ENCODE results near the gene PRKN. TPM values are rescaled to one million over a fixed set of nuclear protein-coding genes. Genes with fewer than 3 reads are reported as not detected.

PRKN gene
- total and polyA plus RNA-seq, 4 experiments from 2014 or later, result 0.50 to 5.3 (median 2.9) TPM

- no peaks in the 10 kb centered on the region for H3K36me3 ChIP-seq (ENCODE audit: insufficient read depth, low read length)
- POLR2A ChIA-PET (ENCODE audit: partially characterized antibody), result no interaction called here
- Mint-ChIP-seq H3K4me3 (no peak overlapping the region), H3K27ac (no peak overlapping the region), H3K4me1 (no peaks in the 10 kb centered on the region), H3K9me3 (no peaks in the 10 kb centered on the region), H3K36me3 (no peaks in the 10 kb centered on the region), H3K27me3 (no peaks in the 10 kb centered on the region)
- no peak for DNase-seq
- H3K4me1 ChIP-seq (ENCODE audit: insufficient read depth, low read length), result no peaks in the 10 kb centered on the region
- H3K27ac ChIP-seq (ENCODE audit: low read depth, low read length), result no peak overlapping the region
- no peak overlapping the region for H3K4me3 ChIP-seq (ENCODE audit: low read length in 2 of 2)
- intact Hi-C loops (cut with micrococcal nuclease), result no loop called here
- no peaks in the 10 kb centered on the region for H3K9me3 ChIP-seq (ENCODE audit: control insufficient read depth in 1 of 2, low read length in 2 of 2)
- CTCF ChIA-PET (ENCODE audit: partially characterized antibody), result no interaction called here
- H3K27me3 ChIP-seq (ENCODE audit: insufficient read depth, low read length), result no peaks in the 10 kb centered on the region
Measured at GRCh38 chr6:162688751-162689345, 38.7 kb downstream of the PRKN start.

DNA sequence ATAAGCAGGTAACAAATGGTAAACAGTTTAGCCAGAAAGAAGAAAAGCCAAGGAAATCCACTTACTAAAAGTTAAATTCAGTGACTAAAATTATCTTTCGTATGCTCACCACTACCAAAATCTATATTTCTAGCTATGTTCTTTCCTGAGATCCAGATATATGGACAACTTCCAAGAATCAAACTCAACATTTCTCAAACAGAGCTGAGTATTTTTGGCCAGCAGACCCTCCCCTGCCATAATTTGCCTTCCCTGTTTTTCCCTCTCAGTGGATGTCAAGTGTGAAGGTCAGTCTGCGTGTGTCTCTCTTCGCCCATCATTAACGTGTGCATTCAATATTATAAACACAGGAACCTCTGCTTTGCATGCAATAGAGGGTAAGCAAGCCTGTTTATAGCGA is 42.0 kb downstream of the PRKN start:
- ChIA-PET POLR2A (ENCODE audit: partially characterized antibody) (no interaction called here), CTCF (ENCODE audit: partially characterized antibody) (no interaction called here)
- H3K27me3 Mint-ChIP-seq, result no peaks in the 10 kb centered on the region
- H3K9me3 Mint-ChIP-seq, result peaks cover 0 to 5% (median 0%) of the 10 kb centered on the region in 8 donors
- intact Hi-C loops (cut with micrococcal nuclease), result no loop called here
- no peak overlapping the region for H3K27ac ChIP-seq (ENCODE audit: low read depth, low read length)
- no peaks in the 10 kb centered on the region for H3K27me3 ChIP-seq (ENCODE audit: insufficient read depth, low read length)
- no peak overlapping the region for H3K27ac Mint-ChIP-seq
- H3K9me3 ChIP-seq (ENCODE audit: control insufficient read depth in 1 of 2, low read length in 2 of 2), result no peaks in the 10 kb centered on the region
- no peak overlapping the region for H3K4me3 Mint-ChIP-seq
- H3K36me3 Mint-ChIP-seq, result peaks cover 0 to 3% of the 10 kb centered on the region in 2 donors
- no peak for DNase-seq
- no peaks in the 10 kb centered on the region for H3K4me1 ChIP-seq (ENCODE audit: insufficient read depth, low read length)
- H3K4me1 Mint-ChIP-seq, result no peaks in the 10 kb centered on the region
- no peaks in the 10 kb centered on the region for H3K36me3 ChIP-seq (ENCODE audit: insufficient read depth, low read length)
- no peak overlapping the region for H3K4me3 ChIP-seq (ENCODE audit: low read length in 2 of 2)

DNA sequence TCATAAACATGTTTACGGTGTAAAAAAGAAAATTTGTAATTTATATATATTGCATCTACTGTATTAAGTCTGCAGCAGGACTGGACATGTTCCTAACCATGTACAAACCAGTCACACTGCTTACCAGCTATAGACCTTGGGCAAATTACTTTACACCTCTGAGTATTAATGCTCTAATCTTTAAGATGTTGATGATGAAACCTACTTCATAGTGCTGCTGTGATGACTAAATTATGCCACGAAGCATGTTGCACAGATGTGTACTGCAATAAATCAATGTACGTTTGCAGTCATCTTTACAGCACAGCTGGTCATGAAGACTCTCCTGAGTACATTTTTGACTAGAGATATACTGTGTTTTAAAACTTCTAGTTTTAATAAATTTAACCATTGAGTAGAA is 42.6 kb downstream of the PRKN start:
- ChIA-PET POLR2A (ENCODE audit: partially characterized antibody) (no interaction called here), CTCF (ENCODE audit: partially characterized antibody) (no interaction called here)
- H3K27ac ChIP-seq (ENCODE audit: low read depth, low read length), result no peak overlapping the region
- no peaks in the 10 kb centered on the region for H3K9me3 ChIP-seq (ENCODE audit: control insufficient read depth in 1 of 2, low read length in 2 of 2)
- Mint-ChIP-seq H3K27me3 (no peaks in the 10 kb centered on the region), H3K27ac (no peak overlapping the region), H3K4me3 (no peak overlapping the region), H3K9me3 (peaks cover 0 to 5% (median 0%) of the 10 kb centered on the region in 8 donors), H3K4me1 (no peaks in the 10 kb centered on the region), H3K36me3 (peaks cover 0 to 3% of the 10 kb centered on the region in 2 donors)
- H3K27me3 ChIP-seq (ENCODE audit: insufficient read depth, low read length), result no peaks in the 10 kb centered on the region
- intact Hi-C loops (cut with micrococcal nuclease), result no loop called here
- no peak overlapping the region for H3K4me3 ChIP-seq (ENCODE audit: low read length in 2 of 2)
- no peaks in the 10 kb centered on the region for H3K4me1 ChIP-seq (ENCODE audit: insufficient read depth, low read length)
- H3K36me3 ChIP-seq (ENCODE audit: insufficient read depth, low read length), result no peaks in the 10 kb centered on the region
- DNase-seq, result no peak

GRCh38 chr6:162684052-162684451 is 43.5 kb downstream of the PRKN start:
- intact Hi-C loops (cut with micrococcal nuclease), result no loop called here
- Mint-ChIP-seq H3K9me3 (peaks cover 0 to 5% (median 0%) of the 10 kb centered on the region in 8 donors), H3K4me1 (no peaks in the 10 kb centered on the region), H3K4me3 (no peak overlapping the region), H3K36me3 (peaks cover 0 to 3% of the 10 kb centered on the region in 2 donors), H3K27me3 (no peaks in the 10 kb centered on the region), H3K27ac (no peak overlapping the region)
- DNase-seq, result no peak
- Histone ChIP-seq H3K9me3 (ENCODE audit: control insufficient read depth in 1 of 2, low read length in 2 of 2) (no peaks in the 10 kb centered on the region), H3K4me3 (ENCODE audit: low read length in 2 of 2) (no peak overlapping the region), H3K27ac (ENCODE audit: low read depth, low read length) (no peak overlapping the region), H3K36me3 (ENCODE audit: insufficient read depth, low read length) (no peaks in the 10 kb centered on the region), H3K4me1 (ENCODE audit: insufficient read depth, low read length) (no peaks in the 10 kb centered on the region), H3K27me3 (ENCODE audit: insufficient read depth, low read length) (no peaks in the 10 kb centered on the region)
- CTCF ChIA-PET (ENCODE audit: partially characterized antibody), result interaction anchor here (0.6 kb wide), 1 partner anchor 41 kb away, joined by 3 read pairs; no protein-coding TSS in a partner anchor
- POLR2A ChIA-PET (ENCODE audit: partially characterized antibody), result no interaction called here

- intact Hi-C loops (cut with micrococcal nuclease), result no loop called here
- no peak overlapping the region for H3K27ac ChIP-seq (ENCODE audit: low read depth, low read length)
- Mint-ChIP-seq H3K36me3 (peaks cover 0 to 3% of the 10 kb centered on the region in 2 donors), H3K4me3 (no peak overlapping the region), H3K27ac (no peak overlapping the region), H3K27me3 (no peaks in the 10 kb centered on the region), H3K4me1 (no peaks in the 10 kb centered on the region), H3K9me3 (peaks cover 0 to 5% (median 0%) of the 10 kb centered on the region in 8 donors)
- no peaks in the 10 kb centered on the region for H3K9me3 ChIP-seq (ENCODE audit: control insufficient read depth in 1 of 2, low read length in 2 of 2)
- no peak overlapping the region for H3K4me3 ChIP-seq (ENCODE audit: low read length in 2 of 2)
- no peaks in the 10 kb centered on the region for H3K27me3 ChIP-seq (ENCODE audit: insufficient read depth, low read length)
- ChIA-PET CTCF (ENCODE audit: partially characterized antibody) (no interaction called here), POLR2A (ENCODE audit: partially characterized antibody) (no interaction called here)
- DNase-seq, result no peak
- no peaks in the 10 kb centered on the region for H3K36me3 ChIP-seq (ENCODE audit: insufficient read depth, low read length)
- no peaks in the 10 kb centered on the region for H3K4me1 ChIP-seq (ENCODE audit: insufficient read depth, low read length)
Measured at GRCh38 chr6:162683135-162683534, 44.4 kb downstream of the PRKN start.

- Mint-ChIP-seq H3K27me3 (no peaks in the 10 kb centered on the region), H3K27ac (no peak overlapping the region), H3K9me3 (peaks cover 0 to 5% (median 0%) of the 10 kb centered on the region in 8 donors), H3K36me3 (peaks cover 0 to 3% of the 10 kb centered on the region in 2 donors), H3K4me1 (no peaks in the 10 kb centered on the region), H3K4me3 (no peak overlapping the region)
- CTCF ChIA-PET (ENCODE audit: partially characterized antibody), result no interaction called here
- POLR2A ChIA-PET (ENCODE audit: partially characterized antibody), result no interaction called here
- Histone ChIP-seq H3K4me3 (ENCODE audit: low read length in 2 of 2) (no peak overlapping the region), H3K36me3 (ENCODE audit: insufficient read depth, low read length) (no peaks in the 10 kb centered on the region), H3K27me3 (ENCODE audit: insufficient read depth, low read length) (no peaks in the 10 kb centered on the region), H3K9me3 (ENCODE audit: control insufficient read depth in 1 of 2, low read length in 2 of 2) (no peaks in the 10 kb centered on the region), H3K27ac (ENCODE audit: low read depth, low read length) (no peak overlapping the region), H3K4me1 (ENCODE audit: insufficient read depth, low read length) (no peaks in the 10 kb centered on the region)
- DNase-seq, result no peak
- intact Hi-C loops (cut with micrococcal nuclease), result no loop called here
Measured at GRCh38 chr6:162681447-162681846, 46.1 kb downstream of the PRKN start.

- POLR2A ChIA-PET (ENCODE audit: partially characterized antibody), result no interaction called here
Measured at GRCh38 chr6:162680871-162681270, 46.7 kb downstream of the PRKN start.

DNA sequence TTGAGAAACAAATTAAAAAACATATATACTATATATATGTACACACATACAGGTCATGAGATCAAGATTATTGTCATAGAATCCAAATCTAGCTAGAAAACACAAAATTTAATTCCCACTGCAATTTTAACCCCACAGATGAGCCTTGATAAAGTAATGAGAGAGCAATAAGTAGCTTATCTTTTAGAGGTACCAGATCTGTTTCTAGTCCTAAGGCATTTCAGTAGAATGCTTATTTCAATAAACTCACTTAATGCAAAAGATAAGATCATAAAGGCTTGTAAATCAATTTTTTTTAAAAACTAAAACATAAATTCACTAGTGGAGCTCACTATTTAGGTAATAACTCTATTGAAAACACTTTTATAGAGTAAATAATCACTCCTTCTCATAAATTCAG is 47.2 kb downstream of the PRKN start:
- Histone ChIP-seq H3K4me1 (ENCODE audit: insufficient read depth, low read length) (no peaks in the 10 kb centered on the region), H3K27me3 (ENCODE audit: insufficient read depth, low read length) (no peaks in the 10 kb centered on the region), H3K36me3 (ENCODE audit: insufficient read depth, low read length) (no peaks in the 10 kb centered on the region), H3K4me3 (ENCODE audit: low read length in 2 of 2) (no peak overlapping the region), H3K27ac (ENCODE audit: low read depth, low read length) (no peak overlapping the region), H3K9me3 (ENCODE audit: control insufficient read depth in 1 of 2, low read length in 2 of 2) (no peaks in the 10 kb centered on the region)
- H3K27me3 Mint-ChIP-seq, result no peaks in the 10 kb centered on the region
- H3K27ac Mint-ChIP-seq, result no peak overlapping the region
- ChIA-PET POLR2A (ENCODE audit: partially characterized antibody) (no interaction called here), CTCF (ENCODE audit: partially characterized antibody) (no interaction called here)
- no peak overlapping the region for H3K4me3 Mint-ChIP-seq
- H3K4me1 Mint-ChIP-seq, result no peaks in the 10 kb centered on the region
- DNase-seq, result no peak
- peaks cover 0 to 3% of the 10 kb centered on the region in 2 donors for H3K36me3 Mint-ChIP-seq
- intact Hi-C loops (cut with micrococcal nuclease), result no loop called here
- H3K9me3 Mint-ChIP-seq, result peaks cover 0 to 5% (median 0%) of the 10 kb centered on the region in 8 donors

More at GRCh38 chr6:162680871-162681270, 46.7 kb downstream of the PRKN start:
- no peaks in the 10 kb centered on the region for H3K36me3 ChIP-seq (ENCODE audit: insufficient read depth, low read length)
- no peak overlapping the region for H3K4me3 ChIP-seq (ENCODE audit: low read length in 2 of 2)
- Mint-ChIP-seq H3K36me3 (peaks cover 0 to 3% of the 10 kb centered on the region in 2 donors), H3K27me3 (no peaks in the 10 kb centered on the region), H3K9me3 (peaks cover 0 to 5% (median 0%) of the 10 kb centered on the region in 8 donors), H3K4me1 (no peaks in the 10 kb centered on the region), H3K4me3 (no peak overlapping the region), H3K27ac (peak overlapping the region in 1 of 7 donors; percentile 5)
- no peaks in the 10 kb centered on the region for H3K9me3 ChIP-seq (ENCODE audit: control insufficient read depth in 1 of 2, low read length in 2 of 2)
- H3K27ac ChIP-seq (ENCODE audit: low read depth, low read length), result no peak overlapping the region
- no peaks in the 10 kb centered on the region for H3K4me1 ChIP-seq (ENCODE audit: insufficient read depth, low read length)
- CTCF ChIA-PET (ENCODE audit: partially characterized antibody), result no interaction called here
- no peaks in the 10 kb centered on the region for H3K27me3 ChIP-seq (ENCODE audit: insufficient read depth, low read length)
- DNase-seq, result no peak
- intact Hi-C loops (cut with micrococcal nuclease), result no loop called here
